Neural progenitor cell (in vitro differentiated cells): ENCODE data around the gene FAM3B.

Source experiments
- EZH2phosphoT487 ChIP-seq: fragments of 200-600 bp; sonication (generic); IDR thresholded peaks from 2 replicates; pipeline ENCODE4 v1.6.1; 2017; ENCODE audit warnings: antibody characterized with exemption
- TF ChIP-seq, protein P1 (sequence below): fragments of 200-600 bp; sonication (generic); IDR thresholded peaks from 2 replicates; pipeline ENCODE4 v1.5.1; 2017; ENCODE audit warnings: antibody characterized with exemption, mild to moderate bottlenecking

DNA sequence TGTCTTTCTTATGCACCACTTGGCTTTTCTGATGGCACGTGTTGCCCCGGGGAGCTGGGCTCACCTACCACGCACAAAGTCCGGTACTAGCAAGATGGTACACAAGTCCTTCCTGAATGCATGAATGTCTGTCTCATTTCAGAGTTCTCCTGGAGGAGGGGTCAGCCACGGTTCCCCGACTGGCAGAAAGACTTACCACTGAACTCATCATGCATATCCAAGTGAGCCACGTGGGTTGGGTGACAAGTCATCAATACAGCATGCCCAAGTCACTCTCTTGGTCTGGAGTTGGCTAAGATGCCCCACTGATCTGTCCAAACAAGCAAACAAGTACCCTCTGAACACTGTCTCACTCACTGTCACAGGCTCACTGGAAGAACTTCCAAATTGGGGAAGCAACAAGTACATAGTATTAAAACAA lies 80.9 kb downstream of the FAM3B start:
- TF ChIP-seq, protein P1, sequence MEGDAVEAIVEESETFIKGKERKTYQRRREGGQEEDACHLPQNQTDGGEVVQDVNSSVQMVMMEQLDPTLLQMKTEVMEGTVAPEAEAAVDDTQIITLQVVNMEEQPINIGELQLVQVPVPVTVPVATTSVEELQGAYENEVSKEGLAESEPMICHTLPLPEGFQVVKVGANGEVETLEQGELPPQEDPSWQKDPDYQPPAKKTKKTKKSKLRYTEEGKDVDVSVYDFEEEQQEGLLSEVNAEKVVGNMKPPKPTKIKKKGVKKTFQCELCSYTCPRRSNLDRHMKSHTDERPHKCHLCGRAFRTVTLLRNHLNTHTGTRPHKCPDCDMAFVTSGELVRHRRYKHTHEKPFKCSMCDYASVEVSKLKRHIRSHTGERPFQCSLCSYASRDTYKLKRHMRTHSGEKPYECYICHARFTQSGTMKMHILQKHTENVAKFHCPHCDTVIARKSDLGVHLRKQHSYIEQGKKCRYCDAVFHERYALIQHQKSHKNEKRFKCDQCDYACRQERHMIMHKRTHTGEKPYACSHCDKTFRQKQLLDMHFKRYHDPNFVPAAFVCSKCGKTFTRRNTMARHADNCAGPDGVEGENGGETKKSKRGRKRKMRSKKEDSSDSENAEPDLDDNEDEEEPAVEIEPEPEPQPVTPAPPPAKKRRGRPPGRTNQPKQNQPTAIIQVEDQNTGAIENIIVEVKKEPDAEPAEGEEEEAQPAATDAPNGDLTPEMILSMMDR = no peak
- no peak for TF ChIP-seq EZH2phosphoT487
